ENCODE measurements around the gene PRM1. TPM values are rescaled to one million over a fixed set of nuclear protein-coding genes. Genes with fewer than 3 reads are reported as not detected.

The PRM1 gene
- total and polyA plus RNA-seq, 2 of the 13 experiments (the other 11 are each of a cell fraction or from before 2014, with no cell fraction given) = not detected

GRCh38 chr16:11254913-11255736 is 26.0 kb downstream of the PRM1 start (continued):
- TF ChIP-seq SKIL (CRISPR knock-in tag; IDR thresholded peaks at IDR 0.05; ENCODE audit: borderline replicate concordance) = 0 out of 2 replicates have a peak, but pooled peaks have one; percentile 1
- no peak for TF ChIP-seq THYN1 (CRISPR knock-in tag; IDR thresholded peaks at IDR 0.05; ENCODE audit: borderline replicate concordance, low read depth)
- no peak for TF ChIP-seq NFYC (CRISPR knock-in tag; IDR thresholded peaks at IDR 0.05)
- TF ChIP-seq, protein P1, sequence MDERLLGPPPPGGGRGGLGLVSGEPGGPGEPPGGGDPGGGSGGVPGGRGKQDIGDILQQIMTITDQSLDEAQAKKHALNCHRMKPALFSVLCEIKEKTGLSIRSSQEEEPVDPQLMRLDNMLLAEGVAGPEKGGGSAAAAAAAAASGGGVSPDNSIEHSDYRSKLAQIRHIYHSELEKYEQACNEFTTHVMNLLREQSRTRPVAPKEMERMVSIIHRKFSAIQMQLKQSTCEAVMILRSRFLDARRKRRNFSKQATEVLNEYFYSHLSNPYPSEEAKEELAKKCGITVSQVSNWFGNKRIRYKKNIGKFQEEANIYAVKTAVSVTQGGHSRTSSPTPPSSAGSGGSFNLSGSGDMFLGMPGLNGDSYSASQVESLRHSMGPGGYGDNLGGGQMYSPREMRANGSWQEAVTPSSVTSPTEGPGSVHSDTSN (CRISPR knock-in tag; IDR thresholded peaks at IDR 0.05) = no peak
- TF ChIP-seq ZNF180 (CRISPR knock-in tag; IDR thresholded peaks at IDR 0.05; ENCODE audit: borderline replicate concordance, low read depth) = 0 out of 2 replicates have a peak, but pooled peaks have one; percentile 25
- no peak for TF ChIP-seq ZSCAN9 (CRISPR knock-in tag; IDR thresholded peaks at IDR 0.05; ENCODE audit: borderline replicate concordance)
- peak; percentile 10 for TF ChIP-seq HNRNPLL (IDR thresholded peaks at IDR 0.05; ENCODE audit: low read depth, low read length, poor library complexity, severe bottlenecking)
- TF ChIP-seq PHF8 (CRISPR knock-in tag; IDR thresholded peaks at IDR 0.05) = 0 out of 2 replicates have a peak, but pooled peaks have one; percentile 16
- TF ChIP-seq, protein P2, sequence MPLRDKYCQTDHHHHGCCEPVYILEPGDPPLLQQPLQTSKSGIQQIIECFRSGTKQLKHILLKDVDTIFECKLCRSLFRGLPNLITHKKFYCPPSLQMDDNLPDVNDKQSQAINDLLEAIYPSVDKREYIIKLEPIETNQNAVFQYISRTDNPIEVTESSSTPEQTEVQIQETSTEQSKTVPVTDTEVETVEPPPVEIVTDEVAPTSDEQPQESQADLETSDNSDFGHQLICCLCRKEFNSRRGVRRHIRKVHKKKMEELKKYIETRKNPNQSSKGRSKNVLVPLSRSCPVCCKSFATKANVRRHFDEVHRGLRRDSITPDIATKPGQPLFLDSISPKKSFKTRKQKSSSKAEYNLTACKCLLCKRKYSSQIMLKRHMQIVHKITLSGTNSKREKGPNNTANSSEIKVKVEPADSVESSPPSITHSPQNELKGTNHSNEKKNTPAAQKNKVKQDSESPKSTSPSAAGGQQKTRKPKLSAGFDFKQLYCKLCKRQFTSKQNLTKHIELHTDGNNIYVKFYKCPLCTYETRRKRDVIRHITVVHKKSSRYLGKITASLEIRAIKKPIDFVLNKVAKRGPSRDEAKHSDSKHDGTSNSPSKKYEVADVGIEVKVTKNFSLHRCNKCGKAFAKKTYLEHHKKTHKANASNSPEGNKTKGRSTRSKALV (CRISPR knock-in tag; IDR thresholded peaks at IDR 0.05) = peak; percentile 57; the same call in 1 of the 2 replicates
- peak; percentile 29; the same call in 1 of the 2 replicates for TF ChIP-seq SNRNP70 (IDR thresholded peaks at IDR 0.05; ENCODE audit: low read depth, low read length)
- no peak for TF ChIP-seq ETS1 (CRISPR knock-in tag; IDR thresholded peaks at IDR 0.05)
- no peak for TF ChIP-seq CBX1 (IDR thresholded peaks at IDR 0.05; ENCODE audit: low read depth)
- no peak; the same call in 1 of the 2 replicates for TF ChIP-seq ZFP90 (CRISPR knock-in tag; IDR thresholded peaks at IDR 0.05; ENCODE audit: borderline replicate concordance)
- TF ChIP-seq PHF21A (CRISPR knock-in tag; IDR thresholded peaks at IDR 0.05) = no peak
- 0 out of 2 replicates have a peak, but pooled peaks have one; percentile 27 for TF ChIP-seq ZNF749 (CRISPR knock-in tag; IDR thresholded peaks at IDR 0.05; ENCODE audit: borderline replicate concordance)
- TF ChIP-seq REPIN1 (CRISPR knock-in tag; IDR thresholded peaks at IDR 0.05; ENCODE audit: borderline replicate concordance, low read depth) = no peak
- no peak for TF ChIP-seq ZNF670 (CRISPR knock-in tag; IDR thresholded peaks at IDR 0.05; ENCODE audit: borderline replicate concordance)
- TF ChIP-seq RBFOX2 (IDR thresholded peaks at IDR 0.05; ENCODE audit: low read depth, low read length) = peak; percentile 81
- TF ChIP-seq, protein P3, sequence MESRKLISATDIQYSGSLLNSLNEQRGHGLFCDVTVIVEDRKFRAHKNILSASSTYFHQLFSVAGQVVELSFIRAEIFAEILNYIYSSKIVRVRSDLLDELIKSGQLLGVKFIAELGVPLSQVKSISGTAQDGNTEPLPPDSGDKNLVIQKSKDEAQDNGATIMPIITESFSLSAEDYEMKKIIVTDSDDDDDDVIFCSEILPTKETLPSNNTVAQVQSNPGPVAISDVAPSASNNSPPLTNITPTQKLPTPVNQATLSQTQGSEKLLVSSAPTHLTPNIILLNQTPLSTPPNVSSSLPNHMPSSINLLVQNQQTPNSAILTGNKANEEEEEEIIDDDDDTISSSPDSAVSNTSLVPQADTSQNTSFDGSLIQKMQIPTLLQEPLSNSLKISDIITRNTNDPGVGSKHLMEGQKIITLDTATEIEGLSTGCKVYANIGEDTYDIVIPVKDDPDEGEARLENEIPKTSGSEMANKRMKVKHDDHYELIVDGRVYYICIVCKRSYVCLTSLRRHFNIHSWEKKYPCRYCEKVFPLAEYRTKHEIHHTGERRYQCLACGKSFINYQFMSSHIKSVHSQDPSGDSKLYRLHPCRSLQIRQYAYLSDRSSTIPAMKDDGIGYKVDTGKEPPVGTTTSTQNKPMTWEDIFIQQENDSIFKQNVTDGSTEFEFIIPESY (CRISPR knock-in tag; IDR thresholded peaks at IDR 0.05) = peak; percentile 84
- no peak for TF ChIP-seq ZNF850 (CRISPR knock-in tag; conservative IDR thresholded peaks at IDR 0.05)
